Right ventricle myocardium inferior (tissue), 1 donor: ENCODE results near the gene SLC45A3. TPM values are rescaled to one million over a fixed set of nuclear protein-coding genes. Genes with fewer than 3 reads are reported as not detected.

Source experiments
- ATAC-seq: fragments of 200-7000 bp; cut with Tn5 transposase; one replicate; pipeline ENCODE4 v1.9.1; 2020; ENCODE audit warnings: mild to moderate bottlenecking, moderate library complexity
- DNase-seq: peaks from one replicate; pipeline ENCODE4 v3.0.0; 2021; ENCODE audit errors: missing footprints
- intact Hi-C: fragments of 100-400 bp; cut with DNase I; formaldehyde crosslinking; loops from one replicate; pipeline ENCODE4 v1.11.0; 2022
- total RNA-seq: library from RNA; stranded (reverse); fragmentation: NEBNext Ultra II Directional; extraction: Animal tissue kit (Norgen Biotek cat#: 25700); gene quantifications from one replicate; pipeline ENCODE4 v1.2.1, GENCODE V29; 2021
- donor health status: DM: no; HTN: yes; CAD: no; lungs with severe emphysema.

Gene SLC45A3
- total RNA-seq, 1 donor from 2014 or later, result 6.5 TPM

- DNase-seq (no peak), ATAC-seq (no peak)
- intact Hi-C loops, result no loop called here
Measured at GRCh38 chr1:205627956-205628355, 52.4 kb downstream of the SLC45A3 start.

GRCh38 chr1:205626216-205626615 is 54.1 kb downstream of the SLC45A3 start:
- ATAC-seq, result no peak
- intact Hi-C loops, result no loop called here
- DNase-seq, result no peak

GRCh38 chr1:205623646-205624045 is 56.7 kb downstream of the SLC45A3 start:
- DNase-seq (no peak), ATAC-seq (no peak)
- intact Hi-C loops, result no loop called here

- no peak for DNase-seq
- ATAC-seq, result no peak
- intact Hi-C loops, result no loop called here
Measured at GRCh38 chr1:205620269-205620668, 60.0 kb downstream of the SLC45A3 start.

GRCh38 chr1:205619376-205619775 is 60.9 kb downstream of the SLC45A3 start:
- ATAC-seq (no peak), DNase-seq (no peak)
- intact Hi-C loops, result no loop called here

- ATAC-seq (no peak), DNase-seq (no peak)
- intact Hi-C loops, result no loop called here
Measured at GRCh38 chr1:205616563-205617293, 63.6 kb downstream of the SLC45A3 start.

- DNase-seq (no peak), ATAC-seq (no peak)
- intact Hi-C loops, result no loop called here
Measured at GRCh38 chr1:205615789-205616188, 64.5 kb downstream of the SLC45A3 start.

GRCh38 chr1:205613854-205614412 is 66.4 kb downstream of the SLC45A3 start:
- no peak for DNase-seq
- intact Hi-C loops, result no loop called here
- ATAC-seq, result no peak

- no peak for DNase-seq
- ATAC-seq, result no peak
- intact Hi-C loops, result no loop called here
Measured at GRCh38 chr1:205612556-205612955, 67.8 kb downstream of the SLC45A3 start.

- intact Hi-C loops, result no loop called here
Measured at GRCh38 chr1:205612104-205612503, 68.2 kb downstream of the SLC45A3 start.

GRCh38 chr1:205610901-205611466 is 69.3 kb downstream of the SLC45A3 start:
- intact Hi-C loops, result no loop called here
- ATAC-seq (no peak), DNase-seq (no peak)

More at GRCh38 chr1:205612104-205612503, 68.2 kb downstream of the SLC45A3 start:
- no peak for ATAC-seq
- DNase-seq, result no peak

GRCh38 chr1:205610036-205610435 is 70.3 kb downstream of the SLC45A3 start:
- no peak for ATAC-seq
- no peak for DNase-seq
- intact Hi-C loops, result no loop called here

Other genes starting within 250 kb of the SLC45A3 start
- not detected for gene BLACAT1, start 224.5 kb downstream of the SLC45A3 start, total RNA-seq
- 180 TPM for gene CDK18, start 175.8 kb downstream of the SLC45A3 start, total RNA-seq
- 35.5 TPM for gene ELK4, start 48.5 kb downstream of the SLC45A3 start, total RNA-seq
- 185 TPM for gene NUCKS1, start 69.7 kb upstream of the SLC45A3 start, total RNA-seq
- 16.6 TPM for gene RAB29, start 95.0 kb upstream of the SLC45A3 start, total RNA-seq
- 458 TPM for gene SLC41A1, start 132.7 kb upstream of the SLC45A3 start, total RNA-seq
- gene PM20D1, start 169.6 kb upstream of the SLC45A3 start, total RNA-seq, result 1.7 TPM